Measurements from ENCODE around the gene OR10A5.
A peak's percentile ranks its signal among the peaks of the same experiment; 100 is the strongest.
"Not testable (repeated sequence)": the region's sequence is repeated elsewhere in the genome, so short reads cannot be mapped to it uniquely, and the experiment has no call there.

The OR10A5 gene

GRCh38 chr11:6845383-6845782 lies at the start of gene OR10A5:
TSS of gene OR10A5 (plus strand) at chr11:6845683. CDS start at chr11:6845683, 0 bp downstream.
- no peak for DNase-seq

GRCh38 chr11:6799402-6799801 lies 46.1 kb upstream of the OR10A5 start, which contains the start of gene OR6A2:
TSS of gene OR6A2 (minus strand) at chr11:6799689. CDS start at chr11:6795708, 3,981 bp downstream.
- DNase-seq: no peak

- not testable (repeated sequence) for DNase-seq
These were observed 44.4 kb upstream of the OR10A5 start for GRCh38 chr11:6801075-6801474.

- DNase-seq: peak; percentile 31
These were observed 33.0 kb upstream of the OR10A5 start for GRCh38 chr11:6812390-6813005.

GRCh38 chr11:6813656-6814055 lies 31.8 kb upstream of the OR10A5 start:
- no peak for DNase-seq

- DNase-seq: no peak
These were observed 27.8 kb upstream of the OR10A5 start for GRCh38 chr11:6817694-6818093.

- no peak for DNase-seq
These were observed 26.5 kb upstream of the OR10A5 start for GRCh38 chr11:6818967-6819366.

GRCh38 chr11:6824136-6824823 lies 21.2 kb upstream of the OR10A5 start:
- DNase-seq: no peak

- no peak for DNase-seq
These were observed 20.2 kb upstream of the OR10A5 start for GRCh38 chr11:6825231-6825744.

GRCh38 chr11:6828103-6828502 lies 17.4 kb upstream of the OR10A5 start:
- DNase-seq: no peak

- DNase-seq: no peak
These were observed 12.1 kb upstream of the OR10A5 start for GRCh38 chr11:6833356-6833755.

- DNase-seq: no peak
These were observed 11.5 kb upstream of the OR10A5 start for GRCh38 chr11:6834021-6834420.

- DNase-seq: no peak
These were observed 3.8 kb upstream of the OR10A5 start for GRCh38 chr11:6841694-6842093.

- no peak for DNase-seq
These were observed 1.8 kb upstream of the OR10A5 start for GRCh38 chr11:6843670-6844069.

- DNase-seq: no peak
These were observed 1.1 kb upstream of the OR10A5 start for GRCh38 chr11:6844356-6844755.

- DNase-seq: no peak
These were observed 5.0 kb downstream of the OR10A5 start for GRCh38 chr11:6850526-6850925.

GRCh38 chr11:6854801-6855200 lies 9.3 kb downstream of the OR10A5 start:
- not testable (repeated sequence) for DNase-seq

GRCh38 chr11:6855971-6856541 lies 10.6 kb downstream of the OR10A5 start:
- DNase-seq: no peak

- DNase-seq: no peak
These were observed 11.4 kb downstream of the OR10A5 start for GRCh38 chr11:6856871-6857270.

- no peak for DNase-seq
These were observed 17.5 kb downstream of the OR10A5 start, which contains the start of gene OR10A2 for GRCh38 chr11:6862961-6863360. TSS of gene OR10A2 (plus strand) at chr11:6863057. CDS start at chr11:6869755, 6,698 bp downstream.

GRCh38 chr11:6864438-6864837 lies 19.0 kb downstream of the OR10A5 start:
- DNase-seq: no peak

GRCh38 chr11:6871278-6871677 lies 25.8 kb downstream of the OR10A5 start:
- DNase-seq: no peak

- no peak for DNase-seq
These were observed 30.3 kb downstream of the OR10A5 start for GRCh38 chr11:6875761-6876160.

- DNase-seq: no peak
These were observed 30.8 kb downstream of the OR10A5 start, which contains the start of gene OR10A4 for GRCh38 chr11:6876325-6876724. TSS of gene OR10A4 (plus strand) at chr11:6876625. CDS start at chr11:6876648, 23 bp downstream.

Measured in CD4-positive, alpha-beta T cell treated with Interleukin-17A for 4 hours (primary cell).